HG03066 (cell line): Measurements from ENCODE around the gene IER3.

Source experiments
- ATAC-seq: cut with Tn5 transposase; IDR thresholded peaks from one replicate; pipeline ENCODE4 v1.9.1; 2021; ENCODE audit warnings: low read depth; ENCODE audit not compliant: unreplicated experiment

The IER3 gene

GRCh38 chr6:30744054-30744805 lies at the start of gene IER3:
IER3 (minus strand) TSS chr6:30744547; CDS start chr6:30744518, 29 bp downstream.
- no peak for ATAC-seq

- no peak for ATAC-seq
Observed at GRCh38 chr6:30793521-30794194, 49.3 kb upstream of the IER3 start.

GRCh38 chr6:30792786-30793185 lies 48.4 kb upstream of the IER3 start:
- no peak for ATAC-seq

GRCh38 chr6:30790724-30791383 lies 46.5 kb upstream of the IER3 start:
- ATAC-seq, result no peak

- no peak for ATAC-seq
Observed at GRCh38 chr6:30789606-30790005, 45.3 kb upstream of the IER3 start.

- no peak for ATAC-seq
Observed at GRCh38 chr6:30787954-30788353, 43.6 kb upstream of the IER3 start.

GRCh38 chr6:30782425-30783014 lies 38.2 kb upstream of the IER3 start:
- no peak for ATAC-seq

- no peak for ATAC-seq
Observed at GRCh38 chr6:30781743-30782424, 37.5 kb upstream of the IER3 start.

GRCh38 chr6:30781395-30781742 lies 37.0 kb upstream of the IER3 start:
- ATAC-seq, result no peak

GRCh38 chr6:30780642-30780920 lies 36.2 kb upstream of the IER3 start:
- ATAC-seq, result no peak

- ATAC-seq, result no peak
Observed at GRCh38 chr6:30779850-30780641, 35.7 kb upstream of the IER3 start.

- ATAC-seq, result no peak
Observed at GRCh38 chr6:30778001-30778635, 33.8 kb upstream of the IER3 start.

- no peak for ATAC-seq
Observed at GRCh38 chr6:30777155-30777485, 32.8 kb upstream of the IER3 start.

GRCh38 chr6:30776390-30777154 lies 32.2 kb upstream of the IER3 start:
- ATAC-seq, result no peak

- no peak for ATAC-seq
Observed at GRCh38 chr6:30775104-30775503, 30.8 kb upstream of the IER3 start.

- ATAC-seq, result no peak
Observed at GRCh38 chr6:30774701-30775100, 30.4 kb upstream of the IER3 start.

GRCh38 chr6:30770592-30770991 lies 26.2 kb upstream of the IER3 start:
- no peak for ATAC-seq

- ATAC-seq, result no peak
Observed at GRCh38 chr6:30769853-30770524, 25.6 kb upstream of the IER3 start.
